CD4-positive, alpha-beta T cell treated with Interleukin-2 at 100 ng/mL for 4 hours (primary cell): ENCODE data around the gene CACNA2D2.
A peak's percentile ranks its signal among the peaks of the same experiment; 100 is the strongest.

ENCODE experiments used
- DNase-seq: peaks from one replicate; pipeline ENCODE4 v3.0.0-alpha.2; 2020; ENCODE audit warnings: low spot score

CACNA2D2 gene

DNA sequence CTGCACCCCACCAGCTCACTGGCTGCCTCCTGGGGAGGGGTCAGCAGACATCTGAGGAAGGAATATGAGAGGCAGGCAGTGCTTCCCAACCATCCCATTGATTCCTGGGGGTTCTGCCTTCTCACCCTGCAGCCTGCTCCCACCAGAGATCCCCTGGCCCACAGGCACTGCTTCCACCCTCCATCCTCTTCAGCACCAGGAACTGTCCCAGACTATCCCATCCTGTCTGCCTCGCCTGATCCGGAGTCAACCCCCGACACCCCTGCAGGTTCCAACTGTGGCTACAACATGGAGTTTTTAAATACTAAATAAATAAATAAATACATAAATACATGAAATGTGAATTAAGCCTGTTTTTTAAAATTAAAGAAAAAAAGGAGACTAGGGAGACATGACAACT is 43.6 kb downstream of the CACNA2D2 start:
- DNase-seq: no peak

GRCh38 chr3:50457988-50458387 is 45.4 kb downstream of the CACNA2D2 start:
- DNase-seq: no peak

- no peak for DNase-seq
These were observed 48.0 kb downstream of the CACNA2D2 start for GRCh38 chr3:50455161-50456018.

DNA sequence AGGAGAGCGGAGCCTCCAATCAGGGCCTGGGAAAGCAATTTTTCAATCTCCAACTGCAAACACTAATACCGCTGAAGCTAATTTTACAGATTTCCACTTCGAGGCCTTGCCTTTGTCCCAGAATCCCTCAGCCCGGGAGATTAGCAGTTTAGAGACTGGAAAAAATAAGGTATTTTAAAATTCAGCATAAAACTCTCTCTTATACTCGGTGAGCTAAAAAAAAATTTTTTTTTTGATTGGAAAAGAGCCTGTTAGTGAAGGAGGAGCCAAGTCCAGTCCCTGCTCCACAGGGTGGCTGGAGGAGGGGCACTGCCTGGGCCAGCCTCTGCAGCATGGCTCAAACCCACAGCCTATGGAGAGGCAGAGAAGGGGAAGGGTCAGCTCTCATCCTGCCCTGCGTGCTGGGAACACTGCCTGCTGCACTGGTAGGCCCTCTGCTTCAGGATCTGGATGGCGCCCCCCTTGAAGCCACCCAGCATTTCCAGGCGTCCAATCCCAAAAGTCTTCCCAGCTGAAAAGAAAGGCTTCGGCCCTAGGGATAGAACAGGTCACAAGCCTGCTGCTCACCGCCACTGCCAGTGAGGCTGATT is 48.9 kb downstream of the CACNA2D2 start:
- DNase-seq: no peak

- DNase-seq: no peak
These were observed 49.5 kb downstream of the CACNA2D2 start for GRCh38 chr3:50453907-50454306.

DNA sequence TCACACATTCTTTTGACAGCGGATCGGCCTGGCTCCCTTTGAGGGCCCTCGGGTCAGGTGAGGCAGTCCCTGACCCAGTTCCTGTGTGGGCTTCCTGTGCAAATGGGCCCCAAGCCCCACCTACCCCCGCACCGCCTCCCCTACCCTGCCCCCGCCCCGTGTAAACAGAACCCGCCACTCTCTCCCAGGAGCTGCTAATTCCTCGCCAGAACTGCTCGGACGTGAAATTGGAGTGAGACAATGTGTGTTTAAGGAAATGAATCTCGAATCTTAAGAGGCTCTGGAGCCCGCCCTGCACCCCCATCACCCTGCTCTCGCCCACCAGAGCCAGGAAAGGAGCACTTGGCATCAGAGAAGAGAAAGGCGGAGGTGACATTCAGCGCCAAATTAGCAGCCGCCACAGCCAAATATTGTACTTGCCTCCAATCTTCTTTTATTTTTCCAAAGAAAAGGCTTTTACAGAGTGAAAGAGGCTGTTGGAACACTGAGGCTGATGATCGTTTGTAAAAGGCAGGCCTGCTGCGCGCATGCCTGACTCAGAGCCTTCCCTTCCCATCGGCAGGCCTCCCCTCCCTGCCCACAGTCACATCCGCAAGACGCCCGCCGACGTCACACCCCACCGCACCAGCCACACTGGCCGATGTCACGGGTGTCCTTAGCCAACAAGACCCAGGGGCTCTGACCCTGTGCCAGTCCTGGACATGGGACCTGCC is 53.1 kb downstream of the CACNA2D2 start:
- DNase-seq: peak; percentile 64

DNA sequence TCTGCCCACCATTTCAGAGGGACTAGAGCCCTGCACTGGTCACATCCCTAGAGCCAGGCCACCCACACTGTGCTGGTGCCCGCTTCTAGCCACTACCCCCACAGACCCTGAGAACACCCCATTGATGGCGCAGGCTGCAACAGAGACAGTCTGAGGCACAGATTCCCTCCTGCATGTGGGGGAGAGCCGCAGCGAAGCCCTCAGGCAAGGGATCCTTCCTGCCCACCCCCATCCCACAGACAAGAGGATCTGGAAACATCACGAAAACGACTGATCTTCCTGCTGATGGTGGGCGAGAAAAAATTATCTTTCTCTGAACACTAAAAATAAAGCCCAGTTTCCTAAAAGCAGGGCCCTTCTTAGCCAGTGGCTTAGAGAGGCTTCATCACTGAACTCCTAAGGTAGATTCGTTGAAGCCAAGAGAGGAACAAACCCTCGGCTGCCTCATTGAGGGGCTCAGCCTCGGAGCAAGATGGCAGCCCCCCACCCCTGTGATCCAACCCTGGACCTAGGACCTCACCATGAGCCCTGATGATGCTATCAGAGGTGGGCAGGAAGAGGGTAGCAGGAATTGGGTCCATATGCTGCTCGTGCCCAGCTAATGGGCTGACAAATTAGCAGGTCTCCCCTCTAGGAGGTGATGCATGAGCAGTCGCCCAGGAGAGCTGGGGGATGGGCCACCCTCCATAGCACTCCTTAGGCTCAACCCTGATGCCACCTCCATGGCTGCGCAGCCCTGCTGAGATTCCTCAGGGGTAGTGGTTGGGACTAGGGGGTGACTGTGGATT is 54.5 kb downstream of the CACNA2D2 start:
- DNase-seq: no peak

GRCh38 chr3:50447290-50447840 is 56.1 kb downstream of the CACNA2D2 start:
- DNase-seq: no peak

- DNase-seq: no peak
These were observed 57.5 kb downstream of the CACNA2D2 start for GRCh38 chr3:50445919-50446318.

DNA sequence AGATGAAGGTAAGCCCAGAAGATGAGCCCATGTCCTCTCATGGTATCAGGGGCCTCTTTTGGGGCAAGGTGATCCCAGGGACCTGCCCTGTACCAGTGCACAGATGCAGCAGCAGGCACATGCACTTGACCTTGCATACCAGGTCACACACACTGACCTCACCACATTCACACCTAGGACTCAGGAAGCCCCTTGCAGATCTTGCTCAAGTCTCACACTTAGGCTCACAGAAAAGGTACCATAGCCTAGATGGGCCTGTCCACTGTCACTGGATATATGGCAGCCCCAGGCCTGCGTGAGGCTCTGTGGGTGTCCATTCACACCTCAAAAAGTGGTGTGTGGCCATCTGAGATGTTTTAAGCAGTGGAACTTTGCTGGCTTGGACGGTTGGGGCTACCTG is 58.7 kb downstream of the CACNA2D2 start:
- DNase-seq: no peak

DNA sequence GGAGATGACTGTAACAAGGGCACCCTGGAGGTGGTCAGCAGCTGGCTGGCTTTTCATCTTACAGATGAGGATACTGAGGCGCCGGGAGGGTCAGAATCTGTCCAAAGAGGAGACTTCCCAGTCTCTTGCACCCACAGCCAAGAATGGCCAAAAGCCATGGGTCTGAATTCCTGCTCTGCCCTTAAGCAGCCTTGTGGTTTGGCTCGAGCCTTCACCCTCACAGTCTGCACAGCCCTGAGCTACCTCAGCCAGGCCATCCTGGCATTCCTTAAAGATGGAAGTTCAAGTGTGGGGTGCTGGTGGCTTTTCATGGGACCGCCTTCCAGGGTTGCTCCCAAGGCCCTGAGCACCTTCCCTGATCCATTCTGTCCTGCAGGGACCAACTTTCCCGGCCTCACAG is 59.2 kb downstream of the CACNA2D2 start:
- DNase-seq: no peak

- DNase-seq: no peak
These were observed 60.4 kb downstream of the CACNA2D2 start for GRCh38 chr3:50442945-50443579.

- no peak for DNase-seq
These were observed 61.8 kb downstream of the CACNA2D2 start for GRCh38 chr3:50441424-50442217.

DNA sequence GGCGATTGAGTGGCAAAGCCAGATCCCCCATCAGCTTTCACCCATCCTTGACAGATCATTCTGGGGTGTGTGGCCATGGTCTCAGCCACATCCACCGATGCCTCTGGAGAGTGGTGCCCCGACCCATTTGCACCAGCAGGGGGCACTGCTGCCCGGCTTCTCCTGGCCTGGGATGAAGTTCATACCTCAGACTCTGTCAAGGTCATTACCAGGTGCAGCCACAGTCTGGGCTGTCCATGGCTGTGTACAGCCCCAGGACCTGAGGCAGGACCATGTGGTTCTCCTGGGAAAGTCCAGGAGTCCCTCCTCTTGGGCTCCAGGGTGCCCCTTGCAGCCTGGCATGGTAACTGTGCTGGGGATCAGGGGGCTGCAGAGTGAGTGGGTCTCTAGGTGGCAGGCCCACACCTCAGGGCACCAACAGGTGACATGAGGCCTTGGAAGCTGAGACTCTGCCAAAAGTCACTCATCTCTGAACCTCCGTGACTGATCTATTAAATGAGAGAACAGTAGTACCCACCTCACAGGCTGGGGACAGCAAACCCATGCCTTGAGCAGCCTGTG is 67.2 kb downstream of the CACNA2D2 start:
- DNase-seq: peak; percentile 78

- DNase-seq: no peak
These were observed 67.9 kb downstream of the CACNA2D2 start for GRCh38 chr3:50435371-50436113.

DNA sequence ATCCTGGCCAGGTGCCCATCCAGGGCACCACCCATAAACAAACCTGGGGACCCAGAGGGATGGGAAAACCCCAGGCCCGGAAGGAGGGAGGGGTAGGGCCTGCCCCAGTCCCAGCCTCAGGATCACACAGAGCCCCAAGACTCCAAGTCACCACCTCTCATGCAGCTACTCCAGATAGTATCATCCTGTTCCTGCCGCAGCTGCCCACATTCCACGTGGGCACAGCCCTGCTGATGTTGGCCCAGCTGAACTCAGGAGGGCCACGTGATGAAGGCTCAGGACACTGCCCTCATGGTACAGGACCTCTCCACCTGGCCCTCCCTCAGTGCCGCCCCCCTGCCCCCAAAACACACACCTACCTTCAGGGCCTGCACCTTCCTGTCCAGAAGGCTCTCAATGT is 69.5 kb downstream of the CACNA2D2 start:
- DNase-seq: no peak

DNA sequence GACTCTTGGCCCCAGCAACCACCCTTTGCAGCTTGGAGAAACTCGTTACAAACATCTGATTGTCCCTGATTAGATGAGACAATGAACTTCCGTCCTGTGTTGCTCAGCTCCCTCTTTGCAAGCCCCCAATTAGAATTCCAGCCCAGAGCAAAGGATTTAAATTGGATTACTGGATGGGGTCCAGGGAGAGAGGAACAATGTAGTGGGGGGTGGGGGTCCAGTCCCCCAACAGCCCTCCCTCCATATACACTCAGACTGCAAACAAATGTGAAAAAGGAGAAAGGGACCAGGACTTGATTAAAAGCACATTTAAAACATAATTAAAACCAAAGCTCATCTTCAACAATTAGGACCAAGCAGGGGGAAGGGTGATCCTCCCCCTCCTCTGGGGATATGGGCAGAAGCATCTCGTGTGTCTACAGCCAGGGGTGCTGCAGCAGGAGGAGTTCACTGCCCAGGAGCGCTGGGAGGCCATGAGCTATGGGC is 72.4 kb downstream of the CACNA2D2 start:
- DNase-seq: no peak

DNA sequence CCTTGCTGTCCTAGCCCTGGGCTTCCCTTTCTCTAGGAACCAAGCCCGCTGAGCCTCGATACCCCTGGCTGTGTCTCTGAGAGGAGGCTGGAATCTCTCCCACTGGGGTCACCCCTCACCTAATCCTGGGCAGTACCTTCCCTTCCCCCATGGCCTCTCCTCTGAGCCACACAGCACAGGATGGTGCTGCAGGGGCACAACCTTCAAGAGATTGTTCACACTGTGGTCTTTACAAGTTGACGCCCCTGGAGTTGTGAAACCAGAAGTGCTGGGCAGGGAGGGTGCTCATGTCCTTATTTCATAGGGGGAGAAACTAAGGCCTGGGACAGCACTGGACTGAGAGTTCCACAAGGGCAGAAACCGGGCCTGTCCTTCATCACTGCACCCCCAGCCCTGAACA is 73.2 kb downstream of the CACNA2D2 start:
- DNase-seq: peak; percentile 24

DNA sequence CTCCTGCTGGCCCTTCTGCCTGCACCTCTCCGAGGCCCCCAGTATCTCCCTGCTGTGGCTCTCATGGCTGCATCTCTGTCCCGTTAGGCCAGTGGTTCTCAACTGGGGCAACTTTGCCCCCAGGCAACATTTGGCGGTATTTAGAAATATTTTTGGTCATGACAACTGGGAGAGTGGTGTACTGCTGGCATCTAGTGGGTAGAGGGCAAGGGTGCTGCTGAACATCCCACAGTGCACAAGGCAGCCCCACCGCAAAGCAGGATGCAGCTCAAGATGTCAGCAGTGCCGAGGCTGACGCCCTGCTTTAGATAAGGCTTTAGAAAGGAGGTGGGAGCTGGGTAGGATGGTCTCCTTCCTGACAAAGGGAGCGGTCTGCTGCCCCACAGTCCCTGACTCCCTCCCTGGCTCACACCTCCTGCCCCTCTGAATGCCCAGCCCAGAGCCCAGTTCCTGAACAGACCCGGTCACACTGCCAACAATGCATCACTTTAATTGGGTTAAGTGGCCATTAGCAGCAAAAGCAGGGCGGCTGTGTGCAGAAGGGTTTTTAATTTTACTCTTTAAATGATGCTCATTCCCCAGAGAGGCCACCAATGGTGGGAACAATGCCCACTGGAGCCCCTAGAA is 75.3 kb downstream of the CACNA2D2 start:
- DNase-seq: peak; percentile 29
